Suprapubic skin (tissue), 4 donors: ENCODE results near the gene CACNA2D1. TPM values are rescaled to one million over a fixed set of nuclear protein-coding genes. Genes with fewer than 3 reads are reported as not detected.

Source experiments
- DNase-seq, 2 donors: peaks; one replicate each; pipeline ENCODE4 v3.0.0-alpha.2; 2019; ENCODE audit warnings: low spot score in 2 of 2
- H3K27ac ChIP-seq: fragments of 200-600 bp; sonication (generic); one replicate; pipeline ENCODE4 v1.5.1; 2019
- H3K27me3 ChIP-seq: fragments of 200-600 bp; sonication (generic); one replicate; pipeline ENCODE4 v1.5.1; 2019
- H3K36me3 ChIP-seq: fragments of 200-600 bp; sonication (generic); one replicate; pipeline ENCODE4 v1.5.1; 2019
- H3K4me1 ChIP-seq: fragments of 200-600 bp; sonication (generic); one replicate; pipeline ENCODE4 v1.5.1; 2019
- H3K4me3 ChIP-seq: fragments of 200-600 bp; sonication (generic); one replicate; pipeline ENCODE4 v1.5.1; 2019; ENCODE audit warnings: mild to moderate bottlenecking
- H3K9me3 ChIP-seq: fragments of 200-600 bp; sonication (generic); one replicate; pipeline ENCODE4 v1.5.1; 2019
- EP300 ChIP-seq: sonication (generic); formaldehyde crosslinking; IDR thresholded peaks from one replicate; pipeline ENCODE4 v1.6.1; 2017; ENCODE audit warnings: antibody characterized with exemption
- POLR2A ChIP-seq, 2 donors: fragments of 450-650 bp; IDR thresholded peaks; one replicate each; pipeline ENCODE4 v1.6.1; 2017; ENCODE audit warnings: antibody characterized with exemption in 2 of 2, mild to moderate bottlenecking in 2 of 2, moderate library complexity in 2 of 2
- POLR2AphosphoS5 ChIP-seq, 3 donors: sonication (generic); formaldehyde crosslinking; IDR thresholded peaks; one replicate each; pipeline ENCODE4 v1.6.1; 2017; ENCODE audit warnings: antibody characterized with exemption in 3 of 3
- WGBS: methylation state at CpG from one replicate; pipeline ENCODE4 v1.1.5; 2018; 5-methylcytosine and 5-hydroxymethylcytosine counted together
- total RNA-seq, 4 donors: library from RNA; depleted of rRNA; stranded (reverse); fragments of >200 nt; gene quantifications; one replicate each; pipeline ENCODE4 v1.1.0, GENCODE V29; 2016
- TF ChIP-seq, protein P1 (sequence below), 2 donors: fragments of 200-600 bp in 1 of 2; fragments of 450-650 bp in 1 of 2; sonication (generic) in 1 of 2; IDR thresholded peaks; one replicate each; pipeline ENCODE4 v1.5.1; 2016 to 2019; ENCODE audit warnings: antibody characterized with exemption in 2 of 2, mild to moderate bottlenecking in 1 of 2, moderate library complexity in 1 of 2

The CACNA2D1 gene
- total RNA-seq, 4 donors from 2014 or later = 9.3 to 16.9 (median 10.6) TPM

GRCh38 chr7:82185443-82185842 is 258.1 kb downstream of the CACNA2D1 start:
- TF ChIP-seq POLR2AphosphoS5 (IDR thresholded peaks at IDR 0.05) = no peak
- TF ChIP-seq EP300 = no peak
- TF ChIP-seq POLR2A (IDR thresholded peaks at IDR 0.05) = no peak
- TF ChIP-seq, protein P1, sequence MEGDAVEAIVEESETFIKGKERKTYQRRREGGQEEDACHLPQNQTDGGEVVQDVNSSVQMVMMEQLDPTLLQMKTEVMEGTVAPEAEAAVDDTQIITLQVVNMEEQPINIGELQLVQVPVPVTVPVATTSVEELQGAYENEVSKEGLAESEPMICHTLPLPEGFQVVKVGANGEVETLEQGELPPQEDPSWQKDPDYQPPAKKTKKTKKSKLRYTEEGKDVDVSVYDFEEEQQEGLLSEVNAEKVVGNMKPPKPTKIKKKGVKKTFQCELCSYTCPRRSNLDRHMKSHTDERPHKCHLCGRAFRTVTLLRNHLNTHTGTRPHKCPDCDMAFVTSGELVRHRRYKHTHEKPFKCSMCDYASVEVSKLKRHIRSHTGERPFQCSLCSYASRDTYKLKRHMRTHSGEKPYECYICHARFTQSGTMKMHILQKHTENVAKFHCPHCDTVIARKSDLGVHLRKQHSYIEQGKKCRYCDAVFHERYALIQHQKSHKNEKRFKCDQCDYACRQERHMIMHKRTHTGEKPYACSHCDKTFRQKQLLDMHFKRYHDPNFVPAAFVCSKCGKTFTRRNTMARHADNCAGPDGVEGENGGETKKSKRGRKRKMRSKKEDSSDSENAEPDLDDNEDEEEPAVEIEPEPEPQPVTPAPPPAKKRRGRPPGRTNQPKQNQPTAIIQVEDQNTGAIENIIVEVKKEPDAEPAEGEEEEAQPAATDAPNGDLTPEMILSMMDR (IDR thresholded peaks at IDR 0.05) = no peak
- DNase-seq = no peak
- Histone ChIP-seq H3K27ac (no peak overlapping the region), H3K27me3 (no peaks in the 10 kb centered on the region), H3K9me3 (no peaks in the 10 kb centered on the region), H3K4me3 (no peak overlapping the region), H3K4me1 (no peaks in the 10 kb centered on the region), H3K36me3 (no peaks in the 10 kb centered on the region)
- WGBS = 98% methylated on average over 2 of the region's 2 CpGs

GRCh38 chr7:82183634-82184033 is 259.9 kb downstream of the CACNA2D1 start:
- no peaks in the 10 kb centered on the region for H3K4me1 ChIP-seq
- WGBS = 75% methylated on average over 4 of the region's 4 CpGs
- H3K27ac ChIP-seq = no peak overlapping the region
- H3K27me3 ChIP-seq = no peaks in the 10 kb centered on the region
- DNase-seq = no peak
- H3K9me3 ChIP-seq = no peaks in the 10 kb centered on the region
- no peak overlapping the region for H3K4me3 ChIP-seq
- no peaks in the 10 kb centered on the region for H3K36me3 ChIP-seq
- TF ChIP-seq POLR2AphosphoS5 (IDR thresholded peaks at IDR 0.05) = no peak
- no peak for TF ChIP-seq EP300

GRCh38 chr7:82179311-82179710 is 264.3 kb downstream of the CACNA2D1 start:
- TF ChIP-seq, protein P1 (IDR thresholded peaks at IDR 0.05) = no peak
- TF ChIP-seq POLR2A (IDR thresholded peaks at IDR 0.05) (no peak), POLR2AphosphoS5 (IDR thresholded peaks at IDR 0.05) (no peak), EP300 (no peak)
- Histone ChIP-seq H3K27ac (no peak overlapping the region), H3K9me3 (no peaks in the 10 kb centered on the region), H3K27me3 (no peaks in the 10 kb centered on the region), H3K4me1 (no peaks in the 10 kb centered on the region), H3K36me3 (no peaks in the 10 kb centered on the region), H3K4me3 (no peak overlapping the region)
- 90% methylated on average over 1 of the region's 1 CpG for WGBS
- no peak for DNase-seq

GRCh38 chr7:82175319-82175718 is 268.3 kb downstream of the CACNA2D1 start:
- DNase-seq = no peak
- Histone ChIP-seq H3K4me3 (no peak overlapping the region), H3K4me1 (no peaks in the 10 kb centered on the region), H3K27me3 (no peaks in the 10 kb centered on the region), H3K27ac (no peak overlapping the region), H3K36me3 (no peaks in the 10 kb centered on the region), H3K9me3 (no peaks in the 10 kb centered on the region)
- TF ChIP-seq, protein P1 (IDR thresholded peaks at IDR 0.05) = no peak
- TF ChIP-seq POLR2A (IDR thresholded peaks at IDR 0.05) (no peak), POLR2AphosphoS5 (IDR thresholded peaks at IDR 0.05) (no peak), EP300 (no peak)
- 61% methylated on average over 2 of the region's 2 CpGs for WGBS

- Histone ChIP-seq H3K27ac (no peak overlapping the region), H3K4me3 (no peak overlapping the region), H3K36me3 (no peaks in the 10 kb centered on the region), H3K27me3 (no peaks in the 10 kb centered on the region), H3K4me1 (no peaks in the 10 kb centered on the region), H3K9me3 (no peaks in the 10 kb centered on the region)
- no peak for TF ChIP-seq EP300
- TF ChIP-seq POLR2A (IDR thresholded peaks at IDR 0.05) = no peak
- TF ChIP-seq POLR2AphosphoS5 (IDR thresholded peaks at IDR 0.05) = no peak
- TF ChIP-seq, protein P1 (IDR thresholded peaks at IDR 0.05) = no peak
- no peak for DNase-seq
- WGBS = 82% methylated on average over 4 of the region's 4 CpGs
These were observed 270.1 kb downstream of the CACNA2D1 start for GRCh38 chr7:82173400-82174021.

DNA sequence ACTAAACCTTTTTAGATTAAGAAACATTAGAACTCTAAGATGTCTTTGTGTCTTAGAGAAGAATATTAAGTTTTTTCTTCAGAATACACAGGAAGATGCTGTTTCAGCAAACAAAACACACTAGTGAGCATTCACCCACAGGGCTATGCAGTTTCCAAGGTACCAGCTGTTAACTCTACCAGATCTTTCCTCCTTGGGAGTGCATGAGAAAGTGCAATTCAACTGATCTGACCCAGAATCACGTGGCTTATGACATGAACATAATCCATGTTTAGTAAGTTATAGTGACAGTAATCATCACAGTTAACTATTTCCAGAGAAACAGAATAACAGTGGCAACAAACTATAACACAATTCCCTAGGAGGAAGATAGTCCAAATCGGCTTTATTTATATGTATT is 270.7 kb downstream of the CACNA2D1 start:
- H3K27me3 ChIP-seq = no peaks in the 10 kb centered on the region
- no peaks in the 10 kb centered on the region for H3K9me3 ChIP-seq
- 54% methylated on average over 2 of the region's 2 CpGs for WGBS
- no peaks in the 10 kb centered on the region for H3K4me1 ChIP-seq
- TF ChIP-seq, protein P1 (IDR thresholded peaks at IDR 0.05) = no peak
- TF ChIP-seq POLR2AphosphoS5 (IDR thresholded peaks at IDR 0.05) (no peak), POLR2A (IDR thresholded peaks at IDR 0.05) (no peak), EP300 (no peak)
- no peak overlapping the region for H3K4me3 ChIP-seq
- H3K27ac ChIP-seq = no peak overlapping the region
- no peak for DNase-seq
- H3K36me3 ChIP-seq = no peaks in the 10 kb centered on the region
